SU-DHL-6 (cell line): ENCODE measurements around the gene EPHA3.

Experiments
- H2AFZ ChIP-seq: fragments of 200-600 bp; sonication (generic); 2 replicates; pipeline ENCODE4 v1.6.1; 2014; ENCODE audit warnings: low read depth, mild to moderate bottlenecking, moderate library complexity, mixed read lengths, antibody characterized with exemption, low read length; ENCODE audit not compliant: severe bottlenecking
- H3F3A ChIP-seq: fragments of 200-600 bp; shearing (Covaris generic); 2 replicates; pipeline ENCODE4 v1.6.0; 2016; ENCODE audit warnings: antibody characterized with exemption, mild to moderate bottlenecking; ENCODE audit not compliant: insufficient read depth
- H3K27ac ChIP-seq: fragments of 200-600 bp; sonication (generic); 2 replicates; pipeline ENCODE4 v1.5.1; 2016; ENCODE audit warnings: low read depth, mild to moderate bottlenecking, low read length, moderate library complexity, mixed read lengths
- H3K27me3 ChIP-seq: fragments of 200-600 bp; sonication (generic), shearing (Covaris generic); 2 replicates; pipeline ENCODE4 v1.6.0; 2014; ENCODE audit warnings: mild to moderate bottlenecking, low read length
- H3K36me3 ChIP-seq: fragments of 200-600 bp; sonication (generic); 2 replicates; pipeline ENCODE4 v1.6.1; 2014; ENCODE audit warnings: mild to moderate bottlenecking, low read length, mixed read lengths
- H3K4me2 ChIP-seq: fragments of 300-600, 200-600 bp; shearing (Covaris generic), sonication (generic); 2 replicates; pipeline ENCODE4 v1.6.0; 2014; ENCODE audit warnings: low read length, low read depth, mild to moderate bottlenecking; ENCODE audit not compliant: poor library complexity, severe bottlenecking
- H3K4me3 ChIP-seq: fragments of 200-600 bp; sonication (generic); 2 replicates; pipeline ENCODE4 v1.5.1; 2014; ENCODE audit warnings: antibody characterized with exemption, low read length, mild to moderate bottlenecking, mixed read lengths; ENCODE audit not compliant: insufficient read depth, poor library complexity, severe bottlenecking
- H3K79me2 ChIP-seq: fragments of 200-600 bp; sonication (generic); 2 replicates; pipeline ENCODE4 v1.6.1; 2014; ENCODE audit warnings: mild to moderate bottlenecking, low read length, moderate library complexity; ENCODE audit not compliant: insufficient read depth
- H3K9ac ChIP-seq: fragments of 200-600 bp; sonication (generic); 2 replicates; pipeline ENCODE4 v1.7.0; 2014; ENCODE audit warnings: mild to moderate bottlenecking, low read length
- H3K9me2 ChIP-seq: fragments of 200-600 bp; sonication (generic); replicated peaks from 2 replicates; pipeline ENCODE4 v1.6.1; 2014; ENCODE audit warnings: low read length; ENCODE audit not compliant: insufficient read depth
- H3K9me3 ChIP-seq: fragments of 200-600 bp; sonication (generic); 2 replicates; pipeline ENCODE4 v1.6.1; 2014; ENCODE audit warnings: low read length, mixed read lengths; ENCODE audit not compliant: insufficient read depth
- H4K20me1 ChIP-seq: fragments of 200-600 bp; sonication (generic); 2 replicates; pipeline ENCODE4 v1.6.1; 2014; ENCODE audit warnings: low read depth, mild to moderate bottlenecking, antibody characterized with exemption, low read length, moderate library complexity, mixed read lengths
- CTCF ChIP-seq: fragments of 200-600 bp; sonication (generic); IDR thresholded peaks from one replicate; pipeline ENCODE4 v1.5.1; 2017; ENCODE audit warnings: antibody characterized with exemption, mild to moderate bottlenecking, low read length, moderate library complexity; ENCODE audit not compliant: insufficient read depth, poor library complexity, severe bottlenecking
- EZH2phosphoT487 ChIP-seq: fragments of 200-600 bp; sonication (generic), shearing (Covaris generic); conservative IDR thresholded peaks from 2 replicates; pipeline ENCODE4 v1.6.1; 2018; ENCODE audit warnings: mild to moderate bottlenecking, antibody characterized with exemption, low read length, moderate library complexity, mixed read lengths

The EPHA3 gene

DNA sequence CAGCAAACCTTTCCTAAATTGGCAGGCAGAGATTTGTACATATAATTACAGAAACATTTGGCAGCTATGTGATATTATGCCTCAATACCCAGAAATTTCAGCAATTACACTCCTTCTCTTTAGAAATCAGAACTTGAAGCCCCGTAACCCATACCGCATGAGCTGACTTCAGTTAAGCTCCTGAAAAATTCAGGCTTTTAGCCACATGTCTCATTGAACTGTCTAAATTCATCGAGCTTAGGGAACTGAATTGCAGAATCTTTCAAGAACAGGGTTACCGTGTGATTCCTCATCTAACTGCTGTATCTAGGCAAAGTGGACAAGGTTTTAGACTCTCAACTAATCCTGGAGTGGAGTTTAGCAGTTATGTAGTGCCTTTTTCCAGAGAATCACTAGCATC is 333.0 kb downstream of the EPHA3 start:
- H3K27me3 ChIP-seq = no peaks in the 10 kb centered on the region
- H3F3A ChIP-seq = no peaks in the 10 kb centered on the region
- no peaks in the 10 kb centered on the region for H4K20me1 ChIP-seq
- TF ChIP-seq CTCF (no peak), EZH2phosphoT487 (no peak)
- no peaks in the 10 kb centered on the region for H3K36me3 ChIP-seq
- H3K9me2 ChIP-seq = no peaks in the 10 kb centered on the region
- H3K79me2 ChIP-seq = no peaks in the 10 kb centered on the region
- H3K27ac ChIP-seq = no peak overlapping the region
- no peak overlapping the region for H2AFZ ChIP-seq
- no peak overlapping the region for H3K4me3 ChIP-seq
- no peak overlapping the region for H3K4me2 ChIP-seq
- no peak overlapping the region for H3K9ac ChIP-seq
- no peaks in the 10 kb centered on the region for H3K9me3 ChIP-seq

- no peaks in the 10 kb centered on the region for H3K9me2 ChIP-seq
- H3K9me3 ChIP-seq = no peaks in the 10 kb centered on the region
- H3K9ac ChIP-seq = no peak overlapping the region
- H3K4me2 ChIP-seq = no peak overlapping the region
- no peaks in the 10 kb centered on the region for H3K79me2 ChIP-seq
- H3K4me3 ChIP-seq = no peak overlapping the region
- no peaks in the 10 kb centered on the region for H3K27me3 ChIP-seq
- H4K20me1 ChIP-seq = no peaks in the 10 kb centered on the region
- H3K27ac ChIP-seq = no peak overlapping the region
- no peak overlapping the region for H2AFZ ChIP-seq
- no peak for TF ChIP-seq CTCF
- no peak for TF ChIP-seq EZH2phosphoT487
- no peaks in the 10 kb centered on the region for H3F3A ChIP-seq
- no peaks in the 10 kb centered on the region for H3K36me3 ChIP-seq
These were observed 333.7 kb downstream of the EPHA3 start for GRCh38 chr3:89441141-89441540.

DNA sequence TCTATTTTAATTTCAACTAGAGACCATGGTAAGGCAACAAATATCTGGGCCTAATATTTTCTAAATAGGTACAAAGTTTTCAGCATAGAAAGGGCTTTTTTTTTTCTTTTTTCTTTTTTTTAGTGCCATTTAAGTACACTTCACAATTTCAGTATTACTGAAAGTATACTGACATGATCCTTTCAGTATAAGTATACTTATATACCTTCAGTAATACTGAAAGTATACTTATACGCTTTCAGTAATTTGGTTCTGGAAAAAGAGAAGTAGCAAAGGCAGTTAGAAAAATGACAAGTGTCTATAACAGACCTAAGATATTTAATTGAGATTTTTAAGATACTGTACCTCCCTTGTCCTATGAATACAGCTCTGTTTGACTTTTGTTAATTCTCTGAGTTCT is 339.2 kb downstream of the EPHA3 start:
- Histone ChIP-seq H3K9ac (no peak overlapping the region), H2AFZ (no peak overlapping the region), H3K4me2 (no peak overlapping the region), H3K36me3 (no peaks in the 10 kb centered on the region), H3K9me3 (no peaks in the 10 kb centered on the region), H3K79me2 (no peaks in the 10 kb centered on the region), H3F3A (no peaks in the 10 kb centered on the region), H3K27me3 (no peaks in the 10 kb centered on the region), H3K27ac (no peak overlapping the region), H4K20me1 (no peaks in the 10 kb centered on the region), H3K9me2 (no peaks in the 10 kb centered on the region), H3K4me3 (no peak overlapping the region)
- TF ChIP-seq CTCF (no peak), EZH2phosphoT487 (no peak)

DNA sequence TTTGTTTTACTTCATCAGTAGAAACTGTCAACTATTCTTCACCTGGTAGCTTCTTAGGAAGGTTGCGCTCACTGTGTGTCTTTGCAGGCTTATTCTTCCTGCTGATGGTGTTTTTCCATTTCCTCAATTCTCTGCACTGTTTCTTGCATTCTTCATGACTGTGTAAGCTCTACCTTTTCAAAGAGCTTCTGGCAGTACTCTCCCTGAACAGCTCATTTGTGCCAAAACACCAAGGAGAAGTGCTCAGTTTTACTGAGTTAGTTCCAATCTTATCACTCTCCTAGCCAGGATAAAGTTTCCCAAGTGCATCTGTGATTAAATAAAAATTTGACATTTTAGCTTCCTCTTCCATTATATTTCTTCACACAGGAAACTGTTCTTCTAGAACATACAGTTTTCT is 339.8 kb downstream of the EPHA3 start:
- no peak overlapping the region for H3K4me3 ChIP-seq
- H3K9me3 ChIP-seq = no peaks in the 10 kb centered on the region
- H2AFZ ChIP-seq = no peak overlapping the region
- H3F3A ChIP-seq = no peaks in the 10 kb centered on the region
- H3K36me3 ChIP-seq = no peaks in the 10 kb centered on the region
- no peak overlapping the region for H3K27ac ChIP-seq
- no peak overlapping the region for H3K9ac ChIP-seq
- H3K9me2 ChIP-seq = no peaks in the 10 kb centered on the region
- no peaks in the 10 kb centered on the region for H3K27me3 ChIP-seq
- no peak for TF ChIP-seq CTCF
- no peak for TF ChIP-seq EZH2phosphoT487
- no peak overlapping the region for H3K4me2 ChIP-seq
- H4K20me1 ChIP-seq = no peaks in the 10 kb centered on the region
- H3K79me2 ChIP-seq = no peaks in the 10 kb centered on the region
